NCI-H524 treated with DMSO at 0.1 percent for 48 hours (cell line): ENCODE data around the gene ZNF710.
"Not testable (repeated sequence)": the region's sequence is repeated elsewhere in the genome, so short reads cannot be mapped to it uniquely, and the experiment has no call there.

Source experiments
- DNase-seq: peaks from one replicate; lab custom pipeline; 2025; lab: John Stamatoyannopoulos, UW

ZNF710 gene, protein sequence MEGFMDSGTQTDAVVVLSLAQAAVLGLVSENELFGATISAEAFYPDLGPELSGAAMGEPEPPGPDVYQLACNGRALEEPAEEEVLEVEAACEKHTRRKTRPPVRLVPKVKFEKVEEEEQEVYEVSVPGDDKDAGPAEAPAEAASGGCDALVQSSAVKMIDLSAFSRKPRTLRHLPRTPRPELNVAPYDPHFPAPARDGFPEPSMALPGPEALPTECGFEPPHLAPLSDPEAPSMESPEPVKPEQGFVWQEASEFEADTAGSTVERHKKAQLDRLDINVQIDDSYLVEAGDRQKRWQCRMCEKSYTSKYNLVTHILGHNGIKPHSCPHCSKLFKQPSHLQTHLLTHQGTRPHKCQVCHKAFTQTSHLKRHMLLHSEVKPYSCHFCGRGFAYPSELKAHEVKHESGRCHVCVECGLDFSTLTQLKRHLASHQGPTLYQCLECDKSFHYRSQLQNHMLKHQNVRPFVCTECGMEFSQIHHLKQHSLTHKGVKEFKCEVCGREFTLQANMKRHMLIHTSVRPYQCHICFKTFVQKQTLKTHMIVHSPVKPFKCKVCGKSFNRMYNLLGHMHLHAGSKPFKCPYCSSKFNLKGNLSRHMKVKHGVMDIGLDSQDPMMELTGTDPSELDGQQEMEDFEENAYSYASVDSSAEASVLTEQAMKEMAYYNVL

DNA sequence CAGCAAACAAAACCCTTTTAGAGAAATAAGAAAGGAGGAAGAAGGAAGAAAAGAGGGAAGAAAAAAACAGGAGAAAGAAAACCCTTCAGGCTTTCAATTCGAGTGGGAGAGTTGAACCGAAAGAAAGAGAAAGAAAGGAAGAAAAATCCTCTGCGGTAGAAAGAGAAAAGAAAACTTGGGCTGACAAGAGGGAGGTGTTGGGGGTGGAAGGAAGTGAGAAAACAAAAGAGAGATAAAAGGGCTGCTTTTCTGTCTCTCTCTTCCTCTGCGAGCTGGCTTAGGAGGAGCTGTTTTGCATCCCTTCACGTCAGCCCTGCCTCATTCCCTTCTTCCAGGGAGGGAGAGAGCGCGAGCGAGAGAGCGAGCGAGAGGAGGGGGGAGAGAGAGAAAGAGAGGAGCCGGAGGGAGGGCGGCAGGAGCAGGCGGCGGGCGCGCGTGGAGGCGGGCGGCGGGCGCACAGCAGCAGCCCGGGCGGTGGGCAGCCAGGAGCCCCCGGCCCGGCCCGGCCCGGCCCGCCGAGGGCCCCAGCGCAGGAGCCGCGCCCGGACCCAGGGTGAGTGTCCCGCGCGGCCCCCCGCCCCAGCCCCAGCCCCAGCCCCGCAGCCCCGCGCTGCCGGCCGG, at the start of gene ZNF710:
TSS of gene ZNF710 (plus strand) at position 263 of the 621 bp plus-strand sequence. CDS start 65,814 bp downstream, outside the sequence.
- no peak for DNase-seq

DNA sequence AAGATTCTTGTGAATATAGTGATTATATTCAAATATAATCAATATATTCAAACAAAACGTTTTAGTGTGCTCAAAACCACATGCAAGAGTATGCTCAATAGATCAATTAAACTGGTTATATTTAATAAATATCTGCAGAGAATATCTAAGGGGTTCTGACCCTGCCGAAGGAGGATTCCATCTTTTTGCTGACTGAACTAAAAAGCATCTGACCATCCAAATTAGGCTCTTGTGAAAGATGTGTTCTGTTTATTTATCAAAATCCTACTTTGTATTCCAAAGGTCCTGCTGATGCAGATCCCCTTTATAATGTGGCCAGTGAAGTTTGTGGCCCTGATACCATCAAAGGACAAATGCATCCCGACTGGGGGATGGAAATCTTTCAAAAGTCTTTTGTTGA, 46.6 kb upstream of the ZNF710 start:
- DNase-seq, result no peak

DNA sequence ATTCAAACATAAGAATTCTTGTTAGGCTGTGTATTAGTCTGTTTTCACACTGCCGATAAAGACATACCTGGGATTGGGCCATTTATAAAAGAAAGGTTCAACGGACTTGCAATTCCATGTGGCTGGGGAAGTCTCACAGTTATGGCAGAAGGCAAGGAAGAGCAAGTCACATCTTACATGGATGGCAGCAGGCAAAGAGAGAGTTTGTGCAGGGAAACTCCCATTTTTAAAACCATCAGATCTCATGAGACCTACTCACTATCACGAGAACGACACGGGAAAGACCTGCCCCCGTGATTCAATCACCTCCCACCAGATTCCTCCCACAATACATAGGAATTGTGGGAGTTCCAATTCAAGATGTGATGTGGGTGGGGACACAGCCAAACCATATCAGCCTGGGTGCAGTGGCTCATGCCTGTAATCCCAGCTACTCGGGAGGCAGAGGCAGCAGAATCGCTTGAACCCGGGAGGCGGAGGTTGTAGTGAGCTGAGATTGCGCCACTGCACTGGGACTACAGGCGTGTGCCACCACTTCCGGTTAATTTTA, 45.6 kb upstream of the ZNF710 start:
- DNase-seq, result not testable (repeated sequence)

DNA sequence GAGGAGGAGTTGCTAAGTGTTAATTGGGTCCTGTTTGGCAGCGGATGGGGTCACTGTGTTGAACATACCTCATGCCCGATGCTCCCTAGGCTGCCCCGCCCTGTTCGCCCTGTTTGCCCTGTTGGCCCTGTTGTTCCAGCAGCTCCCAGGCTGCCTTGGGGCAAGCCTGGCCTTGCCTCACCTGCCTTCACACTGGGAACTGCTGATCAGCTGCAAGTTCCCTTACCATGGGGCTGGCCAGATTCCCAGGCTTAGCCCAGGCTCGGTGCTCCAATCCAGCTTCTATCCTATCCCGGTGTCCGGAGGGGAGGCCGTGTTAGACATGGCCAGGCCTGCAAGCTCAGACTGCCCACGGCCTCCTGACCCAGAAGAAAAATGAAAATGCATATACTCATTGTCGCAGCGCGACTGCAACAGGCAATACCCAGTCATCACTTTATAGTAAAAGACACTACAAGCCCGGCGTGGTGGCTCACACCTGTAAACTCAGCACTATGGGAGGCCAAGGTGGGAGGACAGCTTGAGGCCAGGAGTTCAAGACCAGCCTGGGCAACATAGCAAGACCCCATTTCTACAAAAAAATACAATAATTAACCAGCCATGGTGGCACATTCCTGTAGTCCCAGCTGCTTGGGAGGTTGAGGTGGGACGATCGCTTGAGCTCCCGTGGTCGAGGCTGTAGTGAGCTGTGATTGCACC, 42.9 kb upstream of the ZNF710 start:
- DNase-seq, result no peak

DNA sequence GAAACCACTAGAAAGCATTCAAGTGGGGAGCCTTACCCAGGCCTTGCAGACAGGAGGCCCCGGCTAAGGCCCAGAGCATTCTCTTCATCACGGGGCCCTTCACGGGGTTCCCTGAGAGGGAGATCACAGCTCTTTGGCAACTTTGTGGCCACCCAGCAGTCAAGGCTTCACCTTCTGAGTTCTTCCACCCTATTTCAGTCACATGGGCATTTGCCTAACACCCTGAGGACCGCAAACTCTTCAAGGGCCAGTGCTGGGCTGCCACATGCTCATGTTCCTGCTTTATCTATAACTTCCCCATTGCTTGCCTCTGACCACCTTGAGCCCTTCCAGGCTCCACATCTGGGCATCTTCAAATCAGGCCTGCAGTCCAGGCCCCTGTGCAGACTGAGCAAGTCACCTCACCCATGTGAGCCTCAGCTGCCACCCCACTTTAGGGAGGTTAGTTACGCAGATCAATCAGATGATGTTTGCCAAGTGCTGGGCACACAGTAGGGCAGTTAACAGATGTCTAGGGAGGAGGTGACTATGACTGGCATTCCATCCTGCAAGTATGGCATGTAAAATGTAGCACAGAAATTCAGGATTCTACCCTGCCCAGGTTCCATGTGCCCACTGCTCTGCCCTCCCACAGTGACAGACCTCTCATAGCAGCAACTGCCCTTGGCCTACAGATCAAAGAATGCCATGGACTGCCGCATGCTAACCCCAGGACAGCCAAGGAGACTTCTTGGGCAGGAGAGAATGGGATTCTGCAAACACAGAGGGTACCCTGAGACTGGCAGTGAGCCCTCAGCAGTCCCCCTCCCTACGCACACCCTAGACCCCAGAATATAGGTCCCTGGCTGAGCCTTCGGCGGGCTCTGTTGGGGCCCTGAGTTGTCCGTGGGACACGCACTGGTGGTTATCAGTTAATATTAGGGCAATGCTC, 37.6 kb upstream of the ZNF710 start:
- DNase-seq, result no peak

DNA sequence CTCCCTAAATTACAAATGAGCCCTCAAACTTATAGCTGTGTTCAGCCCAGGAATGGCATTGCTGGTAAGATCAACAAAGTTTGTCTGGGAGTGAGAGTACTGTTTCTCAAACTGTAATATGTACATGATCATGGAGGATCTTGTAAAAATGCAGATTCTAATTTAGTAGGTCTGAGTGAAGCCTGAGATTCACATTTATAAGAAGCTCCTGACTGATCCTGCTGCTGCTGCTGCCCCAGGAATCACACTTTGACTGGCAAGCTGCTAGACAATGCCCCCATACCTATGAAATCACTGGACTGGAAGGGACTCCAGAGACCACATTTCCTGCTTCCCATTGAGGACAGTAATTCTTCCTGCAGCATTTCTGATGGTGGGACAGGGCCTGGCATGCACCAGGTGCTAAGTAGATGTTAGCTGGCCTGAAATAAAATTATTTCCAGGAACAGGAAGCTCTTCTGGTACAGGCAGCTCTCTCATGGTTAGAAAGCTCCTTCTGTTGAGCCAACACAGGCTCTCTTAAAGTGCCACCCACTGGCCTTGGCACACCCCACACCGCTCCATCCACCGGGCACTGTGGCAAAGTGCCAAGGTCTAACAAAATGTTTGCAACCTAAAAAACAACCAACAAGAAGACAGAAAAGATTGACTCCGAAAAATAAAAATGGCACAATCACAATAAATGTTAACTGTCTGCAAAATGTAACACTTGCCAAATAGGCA, 36.7 kb upstream of the ZNF710 start:
- DNase-seq, result no peak

DNA sequence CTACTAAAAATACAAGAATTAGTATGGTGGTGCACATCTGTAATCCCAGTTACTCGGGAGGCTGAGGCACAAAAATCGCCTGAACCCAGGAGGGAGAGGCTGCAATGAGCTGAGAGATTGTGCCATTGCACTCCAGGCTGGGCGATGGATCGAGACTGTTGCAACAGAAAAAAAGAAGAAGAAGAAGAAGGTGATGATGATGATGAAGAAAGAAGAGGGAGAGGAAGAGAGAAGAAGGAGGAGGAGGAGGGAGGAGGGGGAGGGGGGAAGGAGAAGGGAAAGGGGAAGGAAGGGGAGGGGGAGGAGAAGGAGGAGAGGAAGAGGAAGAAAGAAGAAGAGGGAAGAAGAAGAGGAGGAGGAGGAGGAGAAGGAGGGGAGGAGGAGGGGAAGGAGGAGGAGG, 33.2 kb upstream of the ZNF710 start:
- DNase-seq, result no peak

DNA sequence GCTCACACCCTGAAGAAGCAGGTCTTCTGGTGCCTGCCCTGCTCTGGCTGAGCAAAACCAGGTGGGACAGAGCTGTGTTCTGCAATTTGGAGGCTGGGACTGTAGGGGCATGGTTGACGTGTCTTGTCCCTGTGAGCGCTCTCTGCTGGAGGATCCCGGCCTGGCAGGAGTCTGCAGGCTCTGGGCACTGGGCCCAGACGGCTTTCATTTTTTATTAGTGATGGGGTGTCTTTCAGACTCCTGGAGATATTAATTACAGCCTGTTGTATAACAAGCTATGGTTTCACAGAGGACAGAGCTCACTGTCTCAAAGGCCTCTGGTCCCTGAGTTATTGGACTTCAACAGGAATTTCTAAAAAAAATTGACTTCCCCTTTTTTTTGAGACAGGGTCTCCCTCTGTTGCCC, 29.5 kb upstream of the ZNF710 start:
- no peak for DNase-seq

DNA sequence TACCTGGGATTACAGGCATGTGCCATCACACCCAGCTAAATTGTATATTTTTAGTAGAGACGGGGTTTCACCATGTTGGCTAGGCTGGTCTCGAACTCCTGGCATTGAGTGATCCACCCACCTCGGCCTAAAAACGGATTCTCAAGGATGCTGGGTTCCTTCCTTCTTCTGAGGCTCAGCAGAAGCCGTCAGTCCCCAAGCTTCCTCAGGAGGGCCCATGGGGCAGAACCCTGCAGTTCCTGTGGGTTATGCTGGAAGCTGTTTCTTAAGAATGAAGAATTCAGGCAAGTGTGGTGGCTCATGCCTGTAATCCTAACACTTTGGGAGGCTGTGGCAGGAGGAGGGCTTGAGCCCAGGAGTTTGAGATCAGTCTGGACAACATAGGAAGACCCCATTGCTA, 29.0 kb upstream of the ZNF710 start:
- no peak for DNase-seq

DNA sequence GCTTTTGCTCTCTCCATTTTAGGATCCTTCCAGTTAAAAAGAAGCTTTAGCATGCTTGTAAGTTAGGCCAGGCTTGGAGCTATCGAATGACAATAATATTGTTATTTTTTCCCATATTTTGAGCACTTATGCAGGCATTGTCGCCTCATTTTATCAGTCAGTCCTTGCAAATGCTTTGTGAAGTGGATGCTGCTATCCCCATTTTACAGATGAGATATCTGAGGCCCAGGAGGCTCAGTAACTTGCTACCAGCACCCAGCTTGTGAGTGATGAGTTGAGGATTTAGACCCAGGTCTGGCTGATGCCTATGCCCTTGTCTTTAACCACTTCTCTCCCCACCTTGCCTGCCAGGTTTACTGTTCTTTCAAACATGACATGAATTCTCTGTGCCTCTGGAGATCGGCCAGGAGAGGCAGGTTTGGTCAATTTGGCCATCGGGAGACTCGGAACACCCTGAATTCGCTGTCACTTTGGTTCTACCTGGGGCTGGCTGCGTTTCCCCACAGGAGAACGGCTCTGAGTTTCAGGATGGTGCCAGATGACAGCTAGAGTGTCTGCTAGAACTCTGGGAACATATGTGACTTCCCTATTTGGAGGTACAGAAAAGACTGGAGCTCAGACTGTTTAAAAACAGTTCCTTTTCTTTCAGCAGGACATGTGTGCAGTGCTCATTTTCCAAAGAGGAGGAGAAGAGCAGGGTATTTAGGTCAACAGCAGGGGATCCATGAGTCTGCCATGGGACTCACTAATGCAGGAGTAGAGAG, 25.5 kb upstream of the ZNF710 start:
- no peak for DNase-seq

DNA sequence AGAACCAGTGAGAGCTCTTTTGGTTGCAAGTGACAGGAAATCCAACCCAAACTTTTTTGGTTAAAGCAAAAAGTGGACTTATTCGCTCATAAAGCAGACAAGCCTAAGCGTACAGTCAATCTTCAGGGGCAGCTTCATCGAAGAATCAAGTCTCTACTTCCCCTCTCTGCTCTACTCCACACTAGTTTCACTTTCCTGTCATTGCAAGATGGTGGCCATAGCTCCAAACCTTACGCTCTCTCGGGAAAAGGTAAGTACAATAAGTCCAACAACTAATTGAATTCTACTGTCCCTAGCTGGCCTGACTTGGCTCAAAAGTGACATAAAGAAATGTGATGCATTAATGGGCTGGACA, 24.9 kb upstream of the ZNF710 start:
- DNase-seq, result no peak

DNA sequence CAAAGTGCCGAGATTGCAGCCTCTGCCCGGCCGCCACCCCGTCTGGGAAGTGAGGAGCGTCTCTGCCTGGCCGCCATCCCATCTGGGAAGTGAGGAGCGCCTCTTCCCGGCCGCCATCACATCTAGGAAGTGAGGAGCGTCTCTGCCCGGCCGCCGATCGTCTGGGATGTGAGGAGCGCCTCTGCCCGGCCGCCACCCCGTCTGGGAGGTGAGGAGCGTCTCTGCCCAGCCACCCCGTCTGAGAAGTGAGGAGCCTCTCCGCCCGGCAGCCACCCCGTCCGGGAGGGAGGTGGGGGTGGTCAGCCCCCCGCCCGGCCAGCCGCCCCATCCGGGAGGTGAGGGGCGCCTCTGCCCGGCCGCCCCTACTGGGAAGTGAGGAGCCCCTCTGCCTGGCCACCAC, 23.3 kb upstream of the ZNF710 start:
- DNase-seq, result not testable (repeated sequence)

DNA sequence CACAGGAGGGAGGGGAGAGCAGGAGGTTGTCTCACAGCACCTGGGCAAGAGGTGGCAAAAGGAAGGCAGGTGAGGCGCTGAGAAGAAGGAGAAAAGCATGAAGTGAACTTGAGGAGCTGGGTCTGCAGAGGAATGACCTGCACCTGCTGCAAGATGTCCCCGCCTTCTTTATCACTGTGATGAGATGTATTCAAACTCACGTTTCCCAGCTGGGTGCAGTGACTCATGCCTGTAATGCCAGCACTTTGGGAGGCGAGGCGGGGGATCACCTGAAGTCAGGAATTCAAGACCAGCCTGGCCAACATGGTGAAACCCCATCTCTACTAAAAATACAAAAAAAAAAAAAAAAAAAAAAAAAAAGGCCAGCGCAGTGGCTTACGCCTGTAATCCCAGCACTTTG, 22.2 kb upstream of the ZNF710 start:
- no peak for DNase-seq

DNA sequence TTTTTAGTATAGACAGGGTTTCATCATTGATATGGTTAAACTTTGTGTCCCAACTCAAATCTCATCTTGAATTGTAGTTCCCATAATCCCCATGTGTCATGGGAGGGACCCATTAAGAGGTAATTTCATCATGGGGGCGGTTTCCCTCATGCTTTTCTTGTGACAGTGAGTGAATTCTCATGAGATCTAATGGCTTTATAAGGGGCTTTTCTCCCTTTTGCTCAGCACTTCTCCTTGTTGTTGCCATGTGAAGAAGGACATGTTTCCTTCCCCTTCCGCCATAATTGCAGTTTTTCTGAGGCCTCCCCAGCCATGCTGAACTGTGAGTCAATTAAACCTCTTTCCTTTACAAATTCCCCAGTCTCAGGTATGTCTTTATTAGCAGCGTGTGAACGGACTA, 20.2 kb upstream of the ZNF710 start:
- DNase-seq, result no peak

DNA sequence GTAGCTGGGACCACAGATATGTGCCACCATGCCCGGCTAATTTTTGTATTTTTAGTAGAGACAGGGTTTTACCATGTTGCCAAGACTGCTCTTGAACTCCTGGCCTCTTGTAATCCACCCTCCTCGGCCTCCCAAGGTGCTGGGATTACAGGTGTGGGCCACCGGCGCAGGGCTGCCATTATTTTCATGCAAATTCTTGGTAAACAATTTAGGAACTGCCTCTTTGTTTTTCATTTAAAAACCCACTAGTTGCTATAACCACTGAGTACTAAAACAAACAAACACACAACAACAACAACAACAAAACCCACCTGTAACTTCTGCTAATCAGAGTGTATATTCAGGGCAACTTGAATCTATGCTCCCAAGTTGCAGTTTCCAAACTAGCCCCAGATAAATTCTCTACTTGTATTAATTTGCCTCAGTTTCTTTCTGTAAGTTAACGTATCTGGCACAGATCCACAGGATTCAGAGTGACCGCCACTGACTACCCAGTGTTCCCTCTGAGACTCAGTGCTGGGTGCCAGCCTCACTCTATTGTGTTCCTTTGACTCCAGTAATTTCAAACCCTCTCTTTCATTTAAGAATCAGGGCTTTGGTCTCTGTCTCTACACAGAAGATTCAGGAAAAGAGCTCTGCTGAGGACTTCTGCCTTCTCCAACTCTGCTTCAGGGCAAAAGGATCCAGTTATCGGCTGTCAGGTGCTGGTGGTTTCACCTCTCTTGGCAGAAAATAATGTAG, 18.6 kb upstream of the ZNF710 start:
- DNase-seq, result no peak

DNA sequence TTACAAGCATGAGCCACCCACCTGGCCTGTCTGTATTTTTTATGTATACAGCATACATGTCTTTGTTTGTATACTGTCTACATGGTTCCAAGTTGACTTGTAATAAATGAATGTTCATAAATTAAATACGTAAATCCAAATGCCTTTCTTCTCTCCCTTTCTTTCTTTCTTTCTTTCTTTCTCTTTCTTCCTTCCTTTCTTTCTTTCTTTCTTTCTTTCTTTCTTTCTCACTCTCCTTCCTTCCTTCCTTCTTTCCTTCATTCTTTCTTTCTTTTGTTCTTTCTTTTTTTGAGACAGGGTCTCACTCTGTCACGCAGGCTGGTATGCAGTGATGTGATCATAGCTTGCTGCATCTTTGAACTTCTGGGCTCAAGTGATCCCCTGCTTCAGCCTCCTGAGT, 17.1 kb upstream of the ZNF710 start:
- DNase-seq, result no peak

DNA sequence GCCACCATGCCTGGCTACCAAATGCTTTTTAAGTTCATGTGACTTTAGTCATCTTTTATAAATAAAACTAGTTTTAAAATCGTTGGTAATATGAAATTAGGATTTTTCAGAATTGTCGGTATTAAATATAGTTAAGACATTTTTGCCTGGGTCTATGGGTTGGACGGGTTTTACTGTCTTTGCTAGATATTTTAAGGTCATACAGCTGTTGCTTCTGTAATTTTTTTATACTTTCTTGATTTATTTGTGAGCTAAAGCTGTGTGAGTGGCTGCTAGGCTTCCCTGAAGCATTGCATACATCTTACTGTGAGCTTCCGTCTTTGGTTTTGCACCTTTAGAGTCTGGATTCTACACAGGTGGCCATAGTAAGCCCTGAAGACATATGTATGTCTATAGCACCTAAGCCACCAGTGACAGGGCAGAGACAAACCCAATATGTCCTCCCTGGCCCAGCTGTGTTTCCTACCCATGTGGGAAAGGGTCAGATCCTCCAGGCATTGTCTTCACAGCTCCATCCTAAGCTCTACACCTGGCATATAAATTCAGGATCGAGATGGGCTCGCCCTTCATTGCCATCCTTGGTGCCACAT, 16.6 kb upstream of the ZNF710 start:
- no peak for DNase-seq

DNA sequence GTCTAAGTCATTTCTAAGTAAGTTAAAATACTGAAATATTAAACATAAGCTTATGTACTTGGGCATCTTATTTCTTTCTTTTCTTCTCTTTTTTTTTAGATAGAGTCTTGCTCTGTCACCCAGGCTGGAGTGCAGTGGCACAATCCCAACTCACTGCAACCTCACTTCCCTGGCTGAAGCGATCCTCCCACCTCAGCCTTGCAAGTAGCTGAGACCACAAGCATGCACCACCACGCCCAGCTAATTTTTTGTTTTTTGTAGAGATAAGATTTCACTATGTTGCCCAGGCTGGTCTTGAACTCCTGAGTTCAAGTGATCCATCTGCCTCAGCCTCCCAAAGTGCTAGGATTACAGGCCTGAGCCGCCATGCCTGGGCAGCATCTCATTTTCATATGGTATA, 16.0 kb upstream of the ZNF710 start:
- no peak for DNase-seq

DNA sequence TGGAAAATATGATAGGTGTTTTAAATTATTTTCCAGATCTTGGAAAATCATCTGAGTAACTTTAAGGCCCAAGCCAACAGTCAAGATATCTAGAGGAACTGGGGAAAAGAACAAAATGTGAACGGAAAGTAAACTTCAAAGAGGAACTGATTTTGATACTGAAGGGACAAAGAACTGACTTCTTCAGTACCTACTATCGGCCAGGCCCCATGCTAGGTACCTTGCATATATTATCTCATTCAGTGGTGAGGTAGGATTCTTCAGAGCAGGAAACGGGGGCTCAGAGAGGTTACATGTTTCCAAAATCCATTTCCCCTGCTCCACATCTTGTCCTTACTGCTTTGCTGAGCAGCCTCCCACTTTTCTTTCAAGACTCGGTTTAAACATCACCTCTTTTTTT, 9.8 kb upstream of the ZNF710 start:
- no peak for DNase-seq
